Panc1 (cell line): Measurements from ENCODE around the gene CDH23. TPM values are rescaled to one million over a fixed set of nuclear protein-coding genes. Genes with fewer than 3 reads are reported as not detected.

Source experiments
- ATAC-seq: fragments of 200-7000 bp; cut with Tn5 transposase; 2 replicates; pipeline ENCODE4 v1.9.1; 2020; ENCODE audit warnings: mild to moderate bottlenecking, moderate library complexity
- BruUV-seq: library from RNA; stranded (reverse); fragments of 400-500 nt; replicated peaks from 2 replicates; lab custom pipeline; 2021; lab: Mats Ljungman, UMichigan
- CTCF ChIA-PET: fragments of 300-600 bp; sonication (Branson Sonifier 250); formaldehyde crosslinking; loops from one replicate; lab custom pipeline; 2022; ENCODE audit warnings: antibody characterized with exemption; lab: Charles Lee
- POLR2A ChIA-PET: fragments of 300-600 bp; sonication (Branson Sonifier 250); formaldehyde crosslinking; loops from one replicate; lab custom pipeline; 2022; ENCODE audit warnings: antibody characterized with exemption; lab: Charles Lee
- DNase-seq: peaks from one replicate; pipeline ENCODE4 v3.0.0-alpha.2; 2010; ENCODE audit warnings: low read depth, low spot score
- H3K27ac ChIP-seq: 2 replicates; pipeline ENCODE4 v1.5.1; 2011; ENCODE audit warnings: mild to moderate bottlenecking, low read length, inconsistent platforms
- H3K27me3 ChIP-seq: fragments of 200-500 bp; sonication (Bioruptor generic); 2 replicates; pipeline ENCODE4 v1.6.0; 2014; ENCODE audit warnings: low read length, inconsistent platforms; ENCODE audit not compliant: control insufficient read depth, insufficient read depth
- H3K36me3 ChIP-seq: fragments of 200-500 bp; sonication (Bioruptor generic); 2 replicates; pipeline ENCODE4 v1.5.1; 2014; ENCODE audit warnings: inconsistent platforms, mild to moderate bottlenecking, low read length, moderate library complexity; ENCODE audit not compliant: control insufficient read depth, insufficient read depth
- H3K4me1 ChIP-seq: 2 replicates; pipeline ENCODE4 v1.5.1; 2011; ENCODE audit warnings: inconsistent platforms, mild to moderate bottlenecking, low read length, moderate library complexity; ENCODE audit not compliant: control insufficient read depth, insufficient read depth
- H3K4me3 ChIP-seq, 2 experiments: 2 replicates each; pipeline ENCODE4 v1.5.1; 2011 to 2012; ENCODE audit warnings: low read depth in 2 of 2, low read length in 2 of 2, mild to moderate bottlenecking in 2 of 2, inconsistent platforms in 1 of 2, moderate library complexity in 1 of 2
- H3K9me3 ChIP-seq: fragments of 200-500 bp; sonication (Bioruptor generic); 2 replicates; pipeline ENCODE4 v1.5.1; 2014; ENCODE audit warnings: low read depth, mild to moderate bottlenecking, inconsistent platforms, low read length, moderate library complexity; ENCODE audit not compliant: control insufficient read depth, insufficient read depth
- CTCF ChIP-seq: fragments of 450-650 bp; IDR thresholded peaks from 2 replicates; pipeline ENCODE4 v1.5.1; 2017; ENCODE audit warnings: mild to moderate bottlenecking
- POLR2AphosphoS5 ChIP-seq: IDR thresholded peaks from 2 replicates; pipeline ENCODE4 v1.6.1; 2012; ENCODE audit warnings: mild to moderate bottlenecking, low read depth, low read length, moderate library complexity
- REST ChIP-seq, 2 experiments: IDR thresholded peaks; 2 replicates each; pipeline ENCODE4 v1.6.1; 2011 to 2012; ENCODE audit warnings: low read depth in 2 of 2, control low read depth in 1 of 2, low read length in 1 of 2, mild to moderate bottlenecking in 1 of 2, moderate library complexity in 1 of 2; ENCODE audit not compliant: insufficient read depth in 1 of 2
- SIN3A ChIP-seq: IDR thresholded peaks from 2 replicates; pipeline ENCODE4 v1.6.1; 2012; ENCODE audit warnings: low read depth, mild to moderate bottlenecking, low read length, moderate library complexity, borderline replicate concordance; ENCODE audit not compliant: insufficient read depth
- TCF7L2 ChIP-seq: IDR thresholded peaks from 2 replicates; pipeline ENCODE4 v1.6.1; 2011; ENCODE audit warnings: mild to moderate bottlenecking, low read depth, low read length, inconsistent platforms
- in situ Hi-C: cut with HindIII; loops from 2 replicates; pipeline ENCODE4 v1.10.0; 2016; ENCODE audit warnings: low sequenced_read_pairs, low pct_unique_long_range_greater_than_20kb
- intact Hi-C: fragments of 100-400 bp; cut with micrococcal nuclease; formaldehyde crosslinking; loops from one replicate; pipeline ENCODE4 v1.10.0; 2022; ENCODE audit not compliant: unreplicated experiment
- total RNA-seq: library from RNA; stranded (reverse); gene quantifications from one replicate; pipeline ENCODE4 v1.2.1, GENCODE V29; 2021; ENCODE audit not compliant: unreplicated experiment

Gene CDH23
- total RNA-seq, 1 experiment from 2014 or later: 2.7 TPM

GRCh38 chr10:71852355-71852937 is 455.7 kb downstream of the CDH23 start:
- ATAC-seq (no peak), DNase-seq (no peak)
- peaks cover 27% of the 10 kb centered on the region for H3K4me1 ChIP-seq
- H3K36me3 ChIP-seq: no peaks in the 10 kb centered on the region; the same call in 1 of the 2 replicates
- H3K9me3 ChIP-seq: no peaks in the 10 kb centered on the region
- no peaks in the 10 kb centered on the region for H3K27me3 ChIP-seq
- ChIA-PET CTCF (no interaction called here), POLR2A (interaction anchor here (0.7 kb wide), 1 partner anchor 39 kb away, joined by 3 read pairs; no protein-coding TSS in a partner anchor)
- H3K27ac ChIP-seq: peak overlapping the region; percentile 93
- in situ Hi-C loops (no loop called here), intact Hi-C loops (no loop called here)
- BruUV-seq: no TSS peak
- H3K4me3 ChIP-seq: no peak overlapping the region
- TF ChIP-seq CTCF: no peak
- no peak for TF ChIP-seq POLR2AphosphoS5
- no peak for TF ChIP-seq REST (IDR thresholded peaks at IDR 0.05; ENCODE audit: insufficient read depth in 1 of 2, low read depth in 2 of 2, low read length in 1 of 2)
- TF ChIP-seq TCF7L2: no peak
- TF ChIP-seq SIN3A: no peak

- TF ChIP-seq CTCF: no peak
- 0 out of 4 replicates have a peak, but pooled peaks have one; percentile 21 to 56 for TF ChIP-seq REST (IDR thresholded peaks at IDR 0.05; ENCODE audit: insufficient read depth in 1 of 2, low read depth in 2 of 2, low read length in 1 of 2)
- Histone ChIP-seq H3K27ac (peak overlapping the region; percentile 83), H3K4me1 (peaks cover 28% of the 10 kb centered on the region), H3K4me3 (no peak overlapping the region), H3K36me3 (no peaks in the 10 kb centered on the region; the same call in 1 of the 2 replicates), H3K27me3 (no peaks in the 10 kb centered on the region), H3K9me3 (no peaks in the 10 kb centered on the region)
- ATAC-seq (no peak), DNase-seq (no peak)
- in situ Hi-C loops (no loop called here), intact Hi-C loops (no loop called here)
- ChIA-PET POLR2A (interaction anchor here (0.6 to 0.7 kb wide), 3 partner anchors 9 to 87 kb away, joined by 3 to 5 read pairs (median 3); no protein-coding TSS in a partner anchor), CTCF (interaction anchor here (0.7 to 1.1 kb wide), 3 partner anchors 8 to 20 kb away, joined by 4 to 7 read pairs (median 4); no protein-coding TSS in a partner anchor)
- BruUV-seq: no TSS peak
Measured at GRCh38 chr10:71854031-71854430, 457.3 kb downstream of the CDH23 start.
